ENCODE data around the gene FCN2.
"Not testable (repeated sequence)": the region's sequence is repeated elsewhere in the genome, so short reads cannot be mapped to it uniquely, and the experiment has no call there.

FCN2 gene

GRCh38 chr9:134847752-134848432 lies 32.7 kb upstream of the FCN2 start:
- H3K36me3 ChIP-seq (ENCODE audit: insufficient read depth, low read length): peaks cover 22% of the 10 kb centered on the region
- no peak overlapping the region for H2AFZ ChIP-seq (ENCODE audit: low read length, unreplicated experiment)
- no peaks in the 10 kb centered on the region for H3K27me3 ChIP-seq (ENCODE audit: insufficient read depth, low read length)
- no peaks in the 10 kb centered on the region for H3K79me2 ChIP-seq (ENCODE audit: control insufficient read depth, insufficient read depth, low read length, unreplicated experiment)
- no peak overlapping the region for H3K4me3 ChIP-seq (ENCODE audit: low read depth, low read length)
- no peak overlapping the region for H3K27ac ChIP-seq (ENCODE audit: low read depth, low read length)
- no peaks in the 10 kb centered on the region for H3K4me1 ChIP-seq (ENCODE audit: control insufficient read depth, insufficient read depth, low read length, unreplicated experiment)

GRCh38 chr9:134848504-134848903 lies 32.1 kb upstream of the FCN2 start:
- H3K79me2 ChIP-seq (ENCODE audit: control insufficient read depth, insufficient read depth, low read length, unreplicated experiment): no peaks in the 10 kb centered on the region
- H3K4me1 ChIP-seq (ENCODE audit: control insufficient read depth, insufficient read depth, low read length, unreplicated experiment): no peaks in the 10 kb centered on the region
- H3K36me3 ChIP-seq (ENCODE audit: insufficient read depth, low read length): peaks cover 16% of the 10 kb centered on the region
- no peak overlapping the region for H2AFZ ChIP-seq (ENCODE audit: low read length, unreplicated experiment)
- no peaks in the 10 kb centered on the region for H3K27me3 ChIP-seq (ENCODE audit: insufficient read depth, low read length)
- H3K27ac ChIP-seq (ENCODE audit: low read depth, low read length): no peak overlapping the region
- H3K4me3 ChIP-seq (ENCODE audit: low read depth, low read length): no peak overlapping the region

DNA sequence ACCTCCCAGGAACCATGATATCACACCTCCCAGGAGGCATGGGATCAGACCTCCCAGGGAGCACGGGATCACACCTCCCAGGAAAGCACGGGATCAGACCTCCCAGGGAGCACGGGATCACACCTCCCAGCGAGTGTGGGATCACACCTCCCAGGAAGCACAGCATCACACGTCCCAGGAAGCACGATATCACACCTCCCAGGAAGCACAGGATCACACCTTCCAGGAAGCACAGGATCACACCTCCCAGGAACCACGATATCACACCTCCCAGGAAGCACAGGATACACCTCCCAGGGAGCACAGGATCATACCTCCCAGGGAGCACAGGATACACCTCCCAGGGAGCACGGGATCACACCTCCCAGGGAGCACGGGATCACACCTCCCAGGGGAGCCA lies 30.0 kb upstream of the FCN2 start:
- no peaks in the 10 kb centered on the region for H3K27me3 ChIP-seq (ENCODE audit: insufficient read depth, low read length)
- no peaks in the 10 kb centered on the region; the same call in 1 of the 2 replicates for H3K36me3 ChIP-seq (ENCODE audit: insufficient read depth, low read length)
- H3K4me1 ChIP-seq (ENCODE audit: control insufficient read depth, insufficient read depth, low read length, unreplicated experiment): no peaks in the 10 kb centered on the region
- no peak overlapping the region for H3K4me3 ChIP-seq (ENCODE audit: low read depth, low read length)
- H3K79me2 ChIP-seq (ENCODE audit: control insufficient read depth, insufficient read depth, low read length, unreplicated experiment): no peaks in the 10 kb centered on the region
- no peak overlapping the region for H2AFZ ChIP-seq (ENCODE audit: low read length, unreplicated experiment)
- no peak overlapping the region for H3K27ac ChIP-seq (ENCODE audit: low read depth, low read length)

GRCh38 chr9:134851020-134851419 lies 29.6 kb upstream of the FCN2 start:
- H3K4me1 ChIP-seq (ENCODE audit: control insufficient read depth, insufficient read depth, low read length, unreplicated experiment): no peaks in the 10 kb centered on the region
- H3K4me3 ChIP-seq (ENCODE audit: low read depth, low read length): no peak overlapping the region
- no peaks in the 10 kb centered on the region for H3K79me2 ChIP-seq (ENCODE audit: control insufficient read depth, insufficient read depth, low read length, unreplicated experiment)
- H3K27ac ChIP-seq (ENCODE audit: low read depth, low read length): no peak overlapping the region
- no peaks in the 10 kb centered on the region for H3K36me3 ChIP-seq (ENCODE audit: insufficient read depth, low read length)
- H2AFZ ChIP-seq (ENCODE audit: low read length, unreplicated experiment): no peak overlapping the region
- no peaks in the 10 kb centered on the region for H3K27me3 ChIP-seq (ENCODE audit: insufficient read depth, low read length)

GRCh38 chr9:134852906-134853654 lies 27.5 kb upstream of the FCN2 start:
- Histone ChIP-seq H2AFZ (ENCODE audit: low read length, unreplicated experiment) (no peak overlapping the region), H3K36me3 (ENCODE audit: insufficient read depth, low read length) (no peaks in the 10 kb centered on the region), H3K27me3 (ENCODE audit: insufficient read depth, low read length) (no peaks in the 10 kb centered on the region), H3K4me1 (ENCODE audit: control insufficient read depth, insufficient read depth, low read length, unreplicated experiment) (no peaks in the 10 kb centered on the region), H3K27ac (ENCODE audit: low read depth, low read length) (no peak overlapping the region), H3K4me3 (ENCODE audit: low read depth, low read length) (no peak overlapping the region), H3K79me2 (ENCODE audit: control insufficient read depth, insufficient read depth, low read length, unreplicated experiment) (no peaks in the 10 kb centered on the region)

DNA sequence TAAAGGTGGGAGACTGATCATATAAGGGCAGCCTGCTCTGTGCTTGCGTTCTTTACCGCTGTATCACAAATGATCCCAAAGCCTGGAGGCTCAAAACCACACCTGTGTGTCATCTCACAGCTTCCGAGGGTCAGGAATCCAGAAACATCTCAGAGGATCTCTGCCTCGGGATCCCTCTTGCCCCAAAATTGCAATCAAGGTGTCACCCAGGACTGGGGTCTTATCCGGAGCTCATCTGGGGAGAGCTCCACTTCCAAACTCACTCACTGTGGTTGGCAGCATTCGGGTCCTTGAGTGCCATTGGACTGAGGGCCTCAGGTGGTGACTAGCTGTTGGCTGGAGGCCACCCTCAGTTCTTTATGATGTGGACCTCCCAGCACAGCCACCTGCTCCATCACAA lies 26.7 kb upstream of the FCN2 start:
- H3K4me3 ChIP-seq (ENCODE audit: low read depth, low read length): no peak overlapping the region
- H3K4me1 ChIP-seq (ENCODE audit: control insufficient read depth, insufficient read depth, low read length, unreplicated experiment): peaks cover 5% of the 10 kb centered on the region
- no peaks in the 10 kb centered on the region for H3K79me2 ChIP-seq (ENCODE audit: control insufficient read depth, insufficient read depth, low read length, unreplicated experiment)
- H2AFZ ChIP-seq (ENCODE audit: low read length, unreplicated experiment): no peak overlapping the region
- H3K27ac ChIP-seq (ENCODE audit: low read depth, low read length): no peak overlapping the region
- no peaks in the 10 kb centered on the region for H3K36me3 ChIP-seq (ENCODE audit: insufficient read depth, low read length)
- H3K27me3 ChIP-seq (ENCODE audit: insufficient read depth, low read length): no peaks in the 10 kb centered on the region

DNA sequence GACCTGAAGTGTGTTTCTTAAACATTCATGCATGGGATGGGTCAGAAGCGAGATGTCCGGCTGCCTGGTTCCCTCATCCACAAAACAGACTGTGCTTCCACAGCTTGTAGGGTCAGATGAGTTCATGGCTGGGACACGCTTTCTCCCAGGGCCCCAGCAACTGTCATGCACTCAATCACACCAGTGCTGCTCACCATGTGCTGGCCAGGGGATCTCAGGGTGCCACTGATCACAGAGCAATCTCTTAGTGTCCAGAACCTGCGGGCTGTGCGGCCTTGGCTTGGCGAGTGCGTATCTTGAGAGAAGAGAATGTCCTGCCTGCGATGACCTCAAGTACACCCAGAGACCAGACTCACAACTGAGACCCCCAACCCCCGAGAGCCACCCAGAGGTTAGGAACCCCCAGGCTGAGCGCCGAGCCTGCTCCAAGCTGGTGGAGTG lies 26.0 kb upstream of the FCN2 start:
- no peaks in the 10 kb centered on the region for H3K36me3 ChIP-seq (ENCODE audit: insufficient read depth, low read length)
- H3K27ac ChIP-seq (ENCODE audit: low read depth, low read length): no peak overlapping the region
- H3K79me2 ChIP-seq (ENCODE audit: control insufficient read depth, insufficient read depth, low read length, unreplicated experiment): no peaks in the 10 kb centered on the region
- H2AFZ ChIP-seq (ENCODE audit: low read length, unreplicated experiment): no peak overlapping the region
- H3K27me3 ChIP-seq (ENCODE audit: insufficient read depth, low read length): no peaks in the 10 kb centered on the region; the same call in 1 of the 2 replicates
- no peak overlapping the region for H3K4me3 ChIP-seq (ENCODE audit: low read depth, low read length)
- peaks cover 5% of the 10 kb centered on the region for H3K4me1 ChIP-seq (ENCODE audit: control insufficient read depth, insufficient read depth, low read length, unreplicated experiment)

DNA sequence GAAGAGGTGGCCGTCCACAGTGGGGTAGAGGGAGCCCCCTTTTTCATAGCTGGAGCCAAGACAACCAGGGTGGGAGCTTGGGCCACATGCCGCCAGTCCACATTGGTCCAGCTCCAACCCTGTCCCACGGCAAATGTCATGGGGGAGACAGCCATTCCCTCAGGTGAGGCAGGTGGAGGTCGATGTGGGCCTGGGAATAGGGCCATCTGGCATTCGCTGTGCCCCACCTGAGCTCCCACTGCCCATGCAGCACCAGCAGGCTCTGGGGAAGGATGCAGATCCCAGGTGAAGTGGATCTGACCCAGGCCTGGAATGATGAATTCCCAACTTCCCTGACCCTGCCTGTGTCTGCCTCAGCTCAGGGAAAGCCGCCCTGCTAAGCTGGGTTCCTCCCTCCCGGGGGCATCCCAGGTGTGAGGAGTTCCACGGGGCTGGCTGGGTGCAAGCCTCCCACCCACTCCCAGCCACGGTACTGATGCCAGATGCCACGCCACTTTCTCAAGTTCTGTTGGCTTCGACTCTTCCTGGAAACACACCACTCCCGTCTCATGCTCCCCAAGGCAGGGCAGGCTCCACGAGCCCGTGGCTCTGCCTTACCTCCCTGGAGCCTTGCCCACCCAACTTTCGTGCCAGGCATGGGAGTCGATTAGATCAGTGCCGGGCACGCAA lies 25.2 kb upstream of the FCN2 start:
- H3K79me2 ChIP-seq (ENCODE audit: control insufficient read depth, insufficient read depth, low read length, unreplicated experiment): no peaks in the 10 kb centered on the region
- no peak overlapping the region for H3K27ac ChIP-seq (ENCODE audit: low read depth, low read length)
- no peak overlapping the region for H2AFZ ChIP-seq (ENCODE audit: low read length, unreplicated experiment)
- peaks cover 5% of the 10 kb centered on the region for H3K4me1 ChIP-seq (ENCODE audit: control insufficient read depth, insufficient read depth, low read length, unreplicated experiment)
- no peaks in the 10 kb centered on the region; the same call in 1 of the 2 replicates for H3K27me3 ChIP-seq (ENCODE audit: insufficient read depth, low read length)
- H3K36me3 ChIP-seq (ENCODE audit: insufficient read depth, low read length): no peaks in the 10 kb centered on the region
- no peak overlapping the region for H3K4me3 ChIP-seq (ENCODE audit: low read depth, low read length)

- H3K36me3 ChIP-seq (ENCODE audit: insufficient read depth, low read length): no peaks in the 10 kb centered on the region; the same call in 1 of the 2 replicates
- no peaks in the 10 kb centered on the region for H3K79me2 ChIP-seq (ENCODE audit: control insufficient read depth, insufficient read depth, low read length, unreplicated experiment)
- no peak overlapping the region for H3K27ac ChIP-seq (ENCODE audit: low read depth, low read length)
- H3K27me3 ChIP-seq (ENCODE audit: insufficient read depth, low read length): no peaks in the 10 kb centered on the region; the same call in 1 of the 2 replicates
- H3K4me3 ChIP-seq (ENCODE audit: low read depth, low read length): no peak overlapping the region
- H3K4me1 ChIP-seq (ENCODE audit: control insufficient read depth, insufficient read depth, low read length, unreplicated experiment): peaks cover 5% of the 10 kb centered on the region
- no peak overlapping the region for H2AFZ ChIP-seq (ENCODE audit: low read length, unreplicated experiment)
Observed at GRCh38 chr9:134855900-134856377, 24.7 kb upstream of the FCN2 start.

GRCh38 chr9:134857451-134857850 lies 23.2 kb upstream of the FCN2 start:
- not testable (repeated sequence) for H3K79me2 ChIP-seq (ENCODE audit: control insufficient read depth, insufficient read depth, low read length, unreplicated experiment); H3K36me3 ChIP-seq (ENCODE audit: insufficient read depth, low read length); H3K4me1 ChIP-seq (ENCODE audit: control insufficient read depth, insufficient read depth, low read length, unreplicated experiment); H3K4me3 ChIP-seq (ENCODE audit: low read depth, low read length); H3K27ac ChIP-seq (ENCODE audit: low read depth, low read length); H2AFZ ChIP-seq (ENCODE audit: low read length, unreplicated experiment); H3K27me3 ChIP-seq (ENCODE audit: insufficient read depth, low read length)

Measured in ACC112 (cell line).